SK-N-SH (cell line): ENCODE data around the gene MBD3L4. TPM values are rescaled to one million over a fixed set of nuclear protein-coding genes. Genes with fewer than 3 reads are reported as not detected.

Source experiments
- CTCF ChIA-PET: fragments of 300-600, 350-600 bp; formaldehyde crosslinking; extraction: SDS; loops from one replicate; lab custom pipeline; 2021; lab: Yijun Ruan, JAX
- POLR2A ChIA-PET: fragments of 350-600 bp; sonication (Branson Sonifier 250); formaldehyde crosslinking; extraction: SDS; loops from one replicate; lab custom pipeline; 2020; ENCODE audit warnings: antibody characterized with exemption, inconsistent platforms; lab: Yijun Ruan, JAX
- DNase-seq: peaks from one replicate; pipeline ENCODE4 v3.0.0; 2012
- H2AFZ ChIP-seq: fragments of 200-600 bp; sonication (generic); 2 replicates; pipeline ENCODE4 v1.8.1; 2016; ENCODE audit warnings: antibody characterized with exemption, mild to moderate bottlenecking, low read depth
- H3F3A ChIP-seq: fragments of 200-600 bp; sonication (generic); replicated peaks from 2 replicates; pipeline ENCODE3; 2016; ENCODE audit warnings: antibody characterized with exemption, mild to moderate bottlenecking; ENCODE audit not compliant: insufficient read depth
- H3K27ac ChIP-seq, 2 experiments: fragments of 200-500 bp in 1 of 2; fragments of 200-600 bp in 1 of 2; sonication (Bioruptor generic) in 1 of 2; sonication (generic), shearing (Covaris generic) in 1 of 2; 2 replicates each; pipeline versions ENCODE4 v1.5.1 to v1.6.1; 2014 to 2016; ENCODE audit warnings: low read depth in 2 of 2, inconsistent platforms in 1 of 2, low read length in 1 of 2, mild to moderate bottlenecking in 1 of 2, mixed read lengths in 1 of 2
- H3K27me3 ChIP-seq: fragments of 200-600 bp; sonication (generic), shearing (Covaris generic); 2 replicates; pipeline ENCODE4 v1.6.1; 2016; ENCODE audit warnings: mixed run types; ENCODE audit not compliant: insufficient read depth
- H3K36me3 ChIP-seq, 2 experiments: fragments of 200-500 bp in 1 of 2; fragments of 200-600 bp in 1 of 2; sonication (Bioruptor generic) in 1 of 2; sonication (generic) in 1 of 2; replicated peaks in 1 of 2; 2 replicates each; pipeline versions ENCODE3 to v1.5.1; 2014 to 2016; ENCODE audit warnings: low read length in 1 of 2, mild to moderate bottlenecking in 1 of 2; ENCODE audit not compliant: insufficient read depth in 2 of 2, control insufficient read depth in 1 of 2
- H3K4me1 ChIP-seq, 2 experiments: fragments of 200-500 bp in 1 of 2; fragments of 200-600 bp in 1 of 2; sonication (Bioruptor generic) in 1 of 2; sonication (generic), shearing (Covaris generic) in 1 of 2; 2 replicates each; pipeline versions ENCODE4 v1.5.1 to v1.6.1; 2014 to 2016; ENCODE audit warnings: low read depth in 1 of 2, low read length in 1 of 2, mixed run types in 1 of 2; ENCODE audit not compliant: insufficient read depth in 2 of 2, control insufficient read depth in 1 of 2
- H3K4me2 ChIP-seq: fragments of 200-600 bp; sonication (generic), shearing (Covaris generic); 2 replicates; pipeline ENCODE4 v1.6.1; 2017; ENCODE audit warnings: mixed run types
- H3K4me3 ChIP-seq, 2 experiments: fragments of 200-500 bp in 1 of 2; fragments of 200-600 bp in 1 of 2; sonication (Bioruptor generic) in 1 of 2; sonication (generic), shearing (Covaris generic) in 1 of 2; 2 replicates each; pipeline versions ENCODE4 v1.5.1 to v1.8.1; 2014 to 2016; ENCODE audit warnings: low read depth in 2 of 2, inconsistent platforms in 1 of 2, low read length in 1 of 2, mild to moderate bottlenecking in 1 of 2, mixed read lengths in 1 of 2, moderate library complexity in 1 of 2
- H3K79me2 ChIP-seq: fragments of 200-600 bp; sonication (generic); 2 replicates; pipeline ENCODE4 v1.8.1; 2017; ENCODE audit warnings: mild to moderate bottlenecking; ENCODE audit not compliant: insufficient read depth
- H3K9ac ChIP-seq: fragments of 200-600 bp; sonication (generic); 2 replicates; pipeline ENCODE4 v1.6.1; 2017; ENCODE audit warnings: mixed run types
- H3K9me2 ChIP-seq: fragments of 200-600 bp; sonication (generic); 2 replicates; pipeline ENCODE4 v1.6.1; 2017; ENCODE audit warnings: mixed run types
- H3K9me3 ChIP-seq: fragments of 200-600 bp; sonication (generic); 2 replicates; pipeline ENCODE4 v1.6.1; 2017; ENCODE audit warnings: mixed run types, mild to moderate bottlenecking, moderate library complexity
- H4K20me1 ChIP-seq: fragments of 200-600 bp; sonication (generic); 2 replicates; pipeline ENCODE4 v1.6.1; 2017; ENCODE audit warnings: mild to moderate bottlenecking, mixed run types; ENCODE audit not compliant: insufficient read depth
- ELF1 ChIP-seq: IDR thresholded peaks from 2 replicates; pipeline ENCODE4 v1.4.0; 2012
- GABPA ChIP-seq: IDR thresholded peaks from 2 replicates; pipeline ENCODE4 v1.4.0; 2012; ENCODE audit warnings: low read depth, mild to moderate bottlenecking
- GATA2 ChIP-seq: sonication (generic); formaldehyde crosslinking; IDR thresholded peaks from 2 replicates; pipeline ENCODE4 v1.5.0; 2020; ENCODE audit warnings: mild to moderate bottlenecking, missing genetic modification reagents
- JUND ChIP-seq: IDR thresholded peaks from 2 replicates; pipeline ENCODE4 v1.4.0; 2012
- RAD21 ChIP-seq: IDR thresholded peaks from 2 replicates; pipeline ENCODE4 v1.6.1; 2012; ENCODE audit warnings: mild to moderate bottlenecking, low read length
- RXRA ChIP-seq: IDR thresholded peaks from 2 replicates; pipeline ENCODE4 v1.4.0; 2012; ENCODE audit warnings: low read depth, mild to moderate bottlenecking, borderline replicate concordance
- TAF1 ChIP-seq: IDR thresholded peaks from 2 replicates; pipeline ENCODE4 v1.6.1; 2012; ENCODE audit warnings: low read depth, mild to moderate bottlenecking, low read length, moderate library complexity, borderline replicate concordance
- WGBS: methylation state at CpG from one replicate; pipeline ENCODE4 v1.1.6; 2017; ENCODE audit warnings: low lambda C conversion rate; 5-methylcytosine and 5-hydroxymethylcytosine counted together
- polyA plus RNA-seq, 3 experiments: library from polyadenylated mRNA; depleted of rRNA; stranded (reverse); fragments of >200 nt; gene quantifications; 2 replicates each; pipeline ENCODE4 v1.2.3, GENCODE V29; 2012
- TF ChIP-seq, protein P1 (sequence below): IDR thresholded peaks from 2 replicates; pipeline ENCODE4 v1.4.0; 2012; ENCODE audit warnings: low read depth
- TF ChIP-seq, protein P2 (sequence below): fragments of 200-600 bp; sonication (generic); IDR thresholded peaks from 2 replicates; pipeline ENCODE4 v1.6.1; 2017; ENCODE audit warnings: antibody characterized with exemption, mild to moderate bottlenecking, moderate library complexity
- TF ChIP-seq, protein P3 (sequence below): fragments of 150-350 bp; IDR thresholded peaks from 2 replicates; pipeline ENCODE4 v1.6.1; 2017; ENCODE audit warnings: antibody characterized with exemption, low read length, low read depth, borderline replicate concordance

Gene MBD3L4
- polyA plus RNA-seq, 1 of the 3 experiments (the other 2 are of a cell fraction) = not detected

DNA sequence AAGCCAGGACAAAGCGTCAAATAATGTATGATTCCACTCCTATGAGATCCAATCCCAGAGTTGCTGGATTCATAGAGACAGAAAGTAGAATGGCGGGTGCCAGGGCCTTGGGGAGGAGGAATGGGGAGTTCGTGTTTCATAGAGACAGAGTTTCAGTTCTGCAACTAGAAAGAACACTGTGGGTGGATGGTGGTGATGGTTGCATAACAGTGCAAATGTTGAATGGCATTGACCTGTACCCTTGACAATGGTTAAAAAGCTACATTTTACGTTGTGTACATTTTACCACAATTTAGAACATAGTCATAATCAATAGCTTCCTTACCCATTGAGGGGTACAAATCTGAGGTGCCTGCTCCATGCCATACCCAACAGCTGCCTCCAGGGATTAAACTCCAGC lies 52.1 kb downstream of the MBD3L4 start:
- ChIA-PET CTCF (interaction anchor here (0.8 to 1.1 kb wide), 2 partner anchors 61 to 393 kb away, joined by 3 read pairs; no protein-coding TSS in a partner anchor), POLR2A (no interaction called here)
- no peaks in the 10 kb centered on the region for H3K4me1 ChIP-seq
- TF ChIP-seq RAD21 (no peak), RXRA (no peak), ELF1 (no peak), JUND (no peak), GATA2 (CRISPR knock-in tag) (no peak), GABPA (no peak), TAF1 (no peak)
- TF ChIP-seq, protein P1, sequence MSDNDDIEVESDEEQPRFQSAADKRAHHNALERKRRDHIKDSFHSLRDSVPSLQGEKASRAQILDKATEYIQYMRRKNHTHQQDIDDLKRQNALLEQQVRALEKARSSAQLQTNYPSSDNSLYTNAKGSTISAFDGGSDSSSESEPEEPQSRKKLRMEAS = no peak
- TF ChIP-seq, protein P2, sequence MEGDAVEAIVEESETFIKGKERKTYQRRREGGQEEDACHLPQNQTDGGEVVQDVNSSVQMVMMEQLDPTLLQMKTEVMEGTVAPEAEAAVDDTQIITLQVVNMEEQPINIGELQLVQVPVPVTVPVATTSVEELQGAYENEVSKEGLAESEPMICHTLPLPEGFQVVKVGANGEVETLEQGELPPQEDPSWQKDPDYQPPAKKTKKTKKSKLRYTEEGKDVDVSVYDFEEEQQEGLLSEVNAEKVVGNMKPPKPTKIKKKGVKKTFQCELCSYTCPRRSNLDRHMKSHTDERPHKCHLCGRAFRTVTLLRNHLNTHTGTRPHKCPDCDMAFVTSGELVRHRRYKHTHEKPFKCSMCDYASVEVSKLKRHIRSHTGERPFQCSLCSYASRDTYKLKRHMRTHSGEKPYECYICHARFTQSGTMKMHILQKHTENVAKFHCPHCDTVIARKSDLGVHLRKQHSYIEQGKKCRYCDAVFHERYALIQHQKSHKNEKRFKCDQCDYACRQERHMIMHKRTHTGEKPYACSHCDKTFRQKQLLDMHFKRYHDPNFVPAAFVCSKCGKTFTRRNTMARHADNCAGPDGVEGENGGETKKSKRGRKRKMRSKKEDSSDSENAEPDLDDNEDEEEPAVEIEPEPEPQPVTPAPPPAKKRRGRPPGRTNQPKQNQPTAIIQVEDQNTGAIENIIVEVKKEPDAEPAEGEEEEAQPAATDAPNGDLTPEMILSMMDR = no peak
- TF ChIP-seq, protein P3, sequence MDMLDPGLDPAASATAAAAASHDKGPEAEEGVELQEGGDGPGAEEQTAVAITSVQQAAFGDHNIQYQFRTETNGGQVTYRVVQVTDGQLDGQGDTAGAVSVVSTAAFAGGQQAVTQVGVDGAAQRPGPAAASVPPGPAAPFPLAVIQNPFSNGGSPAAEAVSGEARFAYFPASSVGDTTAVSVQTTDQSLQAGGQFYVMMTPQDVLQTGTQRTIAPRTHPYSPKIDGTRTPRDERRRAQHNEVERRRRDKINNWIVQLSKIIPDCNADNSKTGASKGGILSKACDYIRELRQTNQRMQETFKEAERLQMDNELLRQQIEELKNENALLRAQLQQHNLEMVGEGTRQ = no peak
- H4K20me1 ChIP-seq = no peaks in the 10 kb centered on the region
- no peaks in the 10 kb centered on the region for H3K36me3 ChIP-seq
- no peak for DNase-seq
- H3K9me2 ChIP-seq = no peaks in the 10 kb centered on the region
- no peak overlapping the region for H2AFZ ChIP-seq
- no peak overlapping the region for H3K4me2 ChIP-seq
- no peaks in the 10 kb centered on the region for H3K79me2 ChIP-seq
- 5% methylated on average over 4 of the region's 4 CpGs for WGBS
- no peak overlapping the region for H3K4me3 ChIP-seq
- H3K27ac ChIP-seq = no peak overlapping the region
- peaks cover 17% of the 10 kb centered on the region; the same call in 1 of the 2 replicates for H3K27me3 ChIP-seq
- no peak overlapping the region for H3K9ac ChIP-seq
- H3F3A ChIP-seq = no peaks in the 10 kb centered on the region
- no peaks in the 10 kb centered on the region for H3K9me3 ChIP-seq

Other genes with a start within 250 kb of the MBD3L4 start
- gene ADGRE1, start 152.6 kb downstream of the MBD3L4 start, polyA plus RNA-seq (2012; rRNA removed) = 8.9 and 11.2 TPM in 2 replicates
- not detected in 2 replicates for gene MBD3L2B, start 18.7 kb downstream of the MBD3L4 start, polyA plus RNA-seq (2012; rRNA removed)
- not detected in 2 replicates for gene MBD3L5, start 9.6 kb downstream of the MBD3L4 start, polyA plus RNA-seq (2012; rRNA removed)
- 0.10 and 0.12 TPM in 2 replicates for gene MBD3L2, start 9.1 kb upstream of the MBD3L4 start, polyA plus RNA-seq (2012; rRNA removed)
- 0.07 TPM in 1 of 2 replicates, not detected in the other for gene MBD3L3, start 18.5 kb upstream of the MBD3L4 start, polyA plus RNA-seq (2012; rRNA removed)
- gene ZNF557, start 29.5 kb upstream of the MBD3L4 start, polyA plus RNA-seq (2012; rRNA removed) = 2.3 and 2.8 TPM in 2 replicates